Testis (tissue), 2 donors: Measurements from ENCODE around the gene HOXB3.

Experiments
- POLR2A ChIP-seq: fragments of 450-650 bp; IDR thresholded peaks from one replicate; pipeline ENCODE4 v1.6.1; 2017; ENCODE audit warnings: antibody characterized with exemption, mild to moderate bottlenecking, moderate library complexity
- TF ChIP-seq, protein P1 (sequence below), 3 experiments: fragments of 450-650 bp in 2 of 3; fragments of 200-600 bp in 1 of 3; sonication (generic) in 1 of 3; IDR thresholded peaks; one replicate each; pipeline ENCODE4 v1.5.1; 2016 to 2019; ENCODE audit warnings: antibody characterized with exemption in 3 of 3, mild to moderate bottlenecking in 2 of 3, moderate library complexity in 1 of 3

DNA sequence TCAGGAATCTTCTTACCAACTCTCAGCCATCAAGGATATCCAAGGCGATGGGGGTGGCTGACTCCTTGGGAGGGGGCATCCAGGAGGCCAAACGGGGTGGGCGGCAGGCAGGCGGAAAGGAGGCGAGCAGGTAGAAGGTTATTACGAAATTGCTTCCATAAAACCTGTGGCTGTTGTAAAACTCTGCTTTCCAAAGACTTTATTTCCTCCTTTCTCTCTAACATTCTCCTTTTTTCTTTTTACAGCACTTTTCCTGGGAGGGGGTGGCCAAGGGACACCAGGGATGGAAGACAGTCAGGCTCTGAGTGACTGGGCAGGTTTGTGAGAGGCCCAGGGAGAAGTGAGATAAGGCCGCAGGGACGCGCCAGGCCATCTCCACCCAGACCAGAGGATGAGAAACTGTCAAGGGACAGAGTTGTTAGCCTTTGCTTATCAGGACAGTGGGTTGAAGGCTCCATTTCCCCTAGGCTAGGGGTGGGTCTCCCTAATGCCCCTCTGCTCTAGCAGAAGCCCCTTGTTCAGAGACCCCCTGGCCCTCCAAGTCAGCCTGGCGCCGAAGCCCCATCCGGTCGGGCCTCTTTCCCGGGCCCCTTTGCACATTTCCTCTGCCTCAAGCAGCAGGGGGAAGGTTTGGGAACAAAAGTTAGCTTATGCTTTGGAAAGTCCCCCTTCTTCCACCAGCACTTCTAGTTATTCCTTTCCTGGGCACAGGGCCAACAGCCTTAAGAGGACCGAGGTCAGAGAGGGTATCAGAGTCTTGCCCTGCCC, 41.1 kb upstream of the HOXB3 start:
- TF ChIP-seq, protein P1, sequence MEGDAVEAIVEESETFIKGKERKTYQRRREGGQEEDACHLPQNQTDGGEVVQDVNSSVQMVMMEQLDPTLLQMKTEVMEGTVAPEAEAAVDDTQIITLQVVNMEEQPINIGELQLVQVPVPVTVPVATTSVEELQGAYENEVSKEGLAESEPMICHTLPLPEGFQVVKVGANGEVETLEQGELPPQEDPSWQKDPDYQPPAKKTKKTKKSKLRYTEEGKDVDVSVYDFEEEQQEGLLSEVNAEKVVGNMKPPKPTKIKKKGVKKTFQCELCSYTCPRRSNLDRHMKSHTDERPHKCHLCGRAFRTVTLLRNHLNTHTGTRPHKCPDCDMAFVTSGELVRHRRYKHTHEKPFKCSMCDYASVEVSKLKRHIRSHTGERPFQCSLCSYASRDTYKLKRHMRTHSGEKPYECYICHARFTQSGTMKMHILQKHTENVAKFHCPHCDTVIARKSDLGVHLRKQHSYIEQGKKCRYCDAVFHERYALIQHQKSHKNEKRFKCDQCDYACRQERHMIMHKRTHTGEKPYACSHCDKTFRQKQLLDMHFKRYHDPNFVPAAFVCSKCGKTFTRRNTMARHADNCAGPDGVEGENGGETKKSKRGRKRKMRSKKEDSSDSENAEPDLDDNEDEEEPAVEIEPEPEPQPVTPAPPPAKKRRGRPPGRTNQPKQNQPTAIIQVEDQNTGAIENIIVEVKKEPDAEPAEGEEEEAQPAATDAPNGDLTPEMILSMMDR (IDR thresholded peaks at IDR 0.05) = no peak
- TF ChIP-seq POLR2A = no peak
